Measurements from ENCODE around the gene CNIH2.

DNA sequence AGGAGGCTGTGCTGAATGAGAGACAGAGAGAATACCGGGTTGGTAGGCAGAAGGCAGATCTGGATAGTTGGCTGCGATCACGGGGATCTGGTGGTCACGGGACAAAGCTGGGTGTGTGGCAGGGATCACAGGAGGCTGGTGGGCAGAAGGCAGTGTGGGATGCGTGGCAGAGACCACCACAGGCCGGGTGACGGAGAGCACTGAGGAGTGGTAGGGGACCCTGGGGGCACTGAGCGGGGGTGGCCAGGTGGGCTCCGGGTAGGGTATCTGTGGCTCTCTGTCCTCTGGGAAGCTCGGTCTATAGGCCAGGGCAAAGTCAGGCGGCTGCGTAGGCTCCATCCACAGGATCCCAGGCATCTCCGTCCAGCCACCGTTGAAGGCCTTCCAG lies 37.5 kb downstream of the CNIH2 start:
- TF ChIP-seq, protein P1, sequence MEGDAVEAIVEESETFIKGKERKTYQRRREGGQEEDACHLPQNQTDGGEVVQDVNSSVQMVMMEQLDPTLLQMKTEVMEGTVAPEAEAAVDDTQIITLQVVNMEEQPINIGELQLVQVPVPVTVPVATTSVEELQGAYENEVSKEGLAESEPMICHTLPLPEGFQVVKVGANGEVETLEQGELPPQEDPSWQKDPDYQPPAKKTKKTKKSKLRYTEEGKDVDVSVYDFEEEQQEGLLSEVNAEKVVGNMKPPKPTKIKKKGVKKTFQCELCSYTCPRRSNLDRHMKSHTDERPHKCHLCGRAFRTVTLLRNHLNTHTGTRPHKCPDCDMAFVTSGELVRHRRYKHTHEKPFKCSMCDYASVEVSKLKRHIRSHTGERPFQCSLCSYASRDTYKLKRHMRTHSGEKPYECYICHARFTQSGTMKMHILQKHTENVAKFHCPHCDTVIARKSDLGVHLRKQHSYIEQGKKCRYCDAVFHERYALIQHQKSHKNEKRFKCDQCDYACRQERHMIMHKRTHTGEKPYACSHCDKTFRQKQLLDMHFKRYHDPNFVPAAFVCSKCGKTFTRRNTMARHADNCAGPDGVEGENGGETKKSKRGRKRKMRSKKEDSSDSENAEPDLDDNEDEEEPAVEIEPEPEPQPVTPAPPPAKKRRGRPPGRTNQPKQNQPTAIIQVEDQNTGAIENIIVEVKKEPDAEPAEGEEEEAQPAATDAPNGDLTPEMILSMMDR (IDR thresholded peaks at IDR 0.05): no peak
- no peak for TF ChIP-seq POLR2AphosphoS5 (IDR thresholded peaks at IDR 0.05)

Measured in prostate gland (tissue), 2 donors.